Neural progenitor cell (in vitro differentiated cells): ENCODE results near the gene APLF. TPM values are rescaled to one million over a fixed set of nuclear protein-coding genes. Genes with fewer than 3 reads are reported as not detected.

Source experiments
- DNase-seq: peaks from one replicate; pipeline ENCODE4 v3.0.0-alpha.2; 2016; ENCODE audit warnings: low spot score
- H2AFZ ChIP-seq: fragments of 200-600 bp; sonication (generic); replicated peaks from 2 replicates; pipeline ENCODE4 v1.6.1; 2016; ENCODE audit warnings: antibody characterized with exemption
- H3F3A ChIP-seq: fragments of 200-600 bp; sonication (generic); 2 replicates; pipeline ENCODE4 v1.6.1; 2016; ENCODE audit warnings: antibody characterized with exemption, low read depth
- H3K27ac ChIP-seq: fragments of 200-600 bp; sonication (generic); 2 replicates; pipeline ENCODE4 v1.5.1; 2016; ENCODE audit warnings: mild to moderate bottlenecking
- H3K27me3 ChIP-seq: fragments of 200-600 bp; sonication (generic); 2 replicates; pipeline ENCODE4 v1.6.1; 2016; ENCODE audit warnings: mild to moderate bottlenecking, moderate library complexity
- H3K36me3 ChIP-seq: fragments of 200-600 bp; sonication (generic); 2 replicates; pipeline ENCODE4 v1.5.1; 2016
- H3K4me1 ChIP-seq: fragments of 200-600 bp; sonication (generic); 2 replicates; pipeline ENCODE4 v1.6.1; 2016; ENCODE audit warnings: mixed run types
- H3K4me2 ChIP-seq: fragments of 200-600 bp; sonication (generic); 2 replicates; pipeline ENCODE4 v1.6.1; 2016
- H3K4me3 ChIP-seq: fragments of 200-600 bp; sonication (generic); 2 replicates; pipeline ENCODE4 v1.5.1; 2016
- H3K79me2 ChIP-seq: fragments of 200-600 bp; sonication (generic); 2 replicates; pipeline ENCODE4 v1.6.1; 2016; ENCODE audit warnings: low read depth
- H3K9ac ChIP-seq: fragments of 200-600 bp; sonication (generic); 2 replicates; pipeline ENCODE4 v1.6.1; 2016
- H3K9me3 ChIP-seq: fragments of 200-600 bp; sonication (generic); 2 replicates; pipeline ENCODE4 v1.5.1; 2016; ENCODE audit warnings: low read depth
- H4K20me1 ChIP-seq: fragments of 200-600 bp; sonication (generic); 2 replicates; pipeline ENCODE4 v1.6.1; 2016; ENCODE audit warnings: low read depth
- H3K27ac Mint-ChIP-seq: 3 replicates; pipeline ENCODE4 v1.8.0; 2021; ENCODE audit warnings: mixed read lengths
- H3K27me3 Mint-ChIP-seq: 2 replicates; pipeline ENCODE4 v1.8.0; 2022; ENCODE audit warnings: low read depth, mild to moderate bottlenecking, inconsistent platforms, moderate library complexity, mixed read lengths; ENCODE audit not compliant: insufficient read depth
- H3K36me3 Mint-ChIP-seq: 3 replicates; pipeline ENCODE4 v1.8.0; 2021; ENCODE audit warnings: mixed read lengths
- H3K4me1 Mint-ChIP-seq: 3 replicates; pipeline ENCODE4 v1.8.0; 2021; ENCODE audit warnings: mixed read lengths
- H3K4me3 Mint-ChIP-seq: 3 replicates; pipeline ENCODE4 v1.8.0; 2021; ENCODE audit warnings: mild to moderate bottlenecking, moderate library complexity, mixed read lengths
- H3K9me3 Mint-ChIP-seq: 3 replicates; pipeline ENCODE4 v1.8.0; 2020; ENCODE audit warnings: mixed read lengths
- EZH2 ChIP-seq: fragments of 200-600 bp; sonication (generic); IDR thresholded peaks from 2 replicates; pipeline ENCODE4 v1.6.1; 2017; ENCODE audit warnings: antibody characterized with exemption, mild to moderate bottlenecking, moderate library complexity
- EZH2phosphoT487 ChIP-seq: fragments of 200-600 bp; sonication (generic); IDR thresholded peaks from 2 replicates; pipeline ENCODE4 v1.6.1; 2017; ENCODE audit warnings: antibody characterized with exemption
- total RNA-seq: library from RNA; depleted of rRNA; stranded (reverse); fragments of >200 nt; gene quantifications from 2 replicates; pipeline ENCODE4 v1.2.3, GENCODE V29; 2015; ENCODE audit warnings: low replicate concordance
- TF ChIP-seq, protein P1 (sequence below): fragments of 200-600 bp; sonication (generic); IDR thresholded peaks from 2 replicates; pipeline ENCODE4 v1.5.1; 2017; ENCODE audit warnings: antibody characterized with exemption, mild to moderate bottlenecking

APLF gene
- total RNA-seq, 1 donor from 2014 or later: 16.9 TPM

DNA sequence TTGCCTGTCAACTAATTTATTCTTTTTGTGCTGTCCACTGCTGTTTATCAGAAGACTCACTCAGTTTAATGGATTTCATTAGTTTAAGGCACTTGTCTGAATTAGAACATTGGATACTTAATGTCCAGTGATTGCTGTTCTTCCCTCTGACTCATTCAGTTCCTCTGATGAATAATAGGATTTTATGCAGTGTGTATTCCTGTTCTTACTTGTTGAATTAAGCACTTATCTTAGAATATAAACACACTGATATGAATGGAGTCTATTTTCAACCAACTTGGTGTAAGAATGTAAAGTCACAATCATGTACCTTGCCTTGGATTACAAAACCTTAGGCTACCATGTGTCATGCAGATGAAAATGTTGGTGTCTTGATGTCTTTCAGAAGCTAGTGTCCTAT is 89.0 kb downstream of the APLF start:
- H3K4me3 ChIP-seq: no peak overlapping the region
- Mint-ChIP-seq H3K36me3 (no peaks in the 10 kb centered on the region), H3K9me3 (no peaks in the 10 kb centered on the region), H3K4me1 (no peaks in the 10 kb centered on the region), H3K4me3 (no peak overlapping the region), H3K27me3 (no peaks in the 10 kb centered on the region), H3K27ac (no peak overlapping the region)
- TF ChIP-seq, protein P1, sequence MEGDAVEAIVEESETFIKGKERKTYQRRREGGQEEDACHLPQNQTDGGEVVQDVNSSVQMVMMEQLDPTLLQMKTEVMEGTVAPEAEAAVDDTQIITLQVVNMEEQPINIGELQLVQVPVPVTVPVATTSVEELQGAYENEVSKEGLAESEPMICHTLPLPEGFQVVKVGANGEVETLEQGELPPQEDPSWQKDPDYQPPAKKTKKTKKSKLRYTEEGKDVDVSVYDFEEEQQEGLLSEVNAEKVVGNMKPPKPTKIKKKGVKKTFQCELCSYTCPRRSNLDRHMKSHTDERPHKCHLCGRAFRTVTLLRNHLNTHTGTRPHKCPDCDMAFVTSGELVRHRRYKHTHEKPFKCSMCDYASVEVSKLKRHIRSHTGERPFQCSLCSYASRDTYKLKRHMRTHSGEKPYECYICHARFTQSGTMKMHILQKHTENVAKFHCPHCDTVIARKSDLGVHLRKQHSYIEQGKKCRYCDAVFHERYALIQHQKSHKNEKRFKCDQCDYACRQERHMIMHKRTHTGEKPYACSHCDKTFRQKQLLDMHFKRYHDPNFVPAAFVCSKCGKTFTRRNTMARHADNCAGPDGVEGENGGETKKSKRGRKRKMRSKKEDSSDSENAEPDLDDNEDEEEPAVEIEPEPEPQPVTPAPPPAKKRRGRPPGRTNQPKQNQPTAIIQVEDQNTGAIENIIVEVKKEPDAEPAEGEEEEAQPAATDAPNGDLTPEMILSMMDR: no peak
- TF ChIP-seq EZH2phosphoT487 (no peak), EZH2 (no peak)
- H3F3A ChIP-seq: no peaks in the 10 kb centered on the region
- H3K4me2 ChIP-seq: no peak overlapping the region
- H3K27ac ChIP-seq: no peak overlapping the region
- no peak overlapping the region for H2AFZ ChIP-seq
- no peaks in the 10 kb centered on the region for H3K79me2 ChIP-seq
- no peak overlapping the region for H3K9ac ChIP-seq
- no peaks in the 10 kb centered on the region for H3K4me1 ChIP-seq
- no peaks in the 10 kb centered on the region for H3K9me3 ChIP-seq
- H3K36me3 ChIP-seq: no peaks in the 10 kb centered on the region
- H3K27me3 ChIP-seq: no peaks in the 10 kb centered on the region
- no peak for DNase-seq
- H4K20me1 ChIP-seq: no peaks in the 10 kb centered on the region

DNA sequence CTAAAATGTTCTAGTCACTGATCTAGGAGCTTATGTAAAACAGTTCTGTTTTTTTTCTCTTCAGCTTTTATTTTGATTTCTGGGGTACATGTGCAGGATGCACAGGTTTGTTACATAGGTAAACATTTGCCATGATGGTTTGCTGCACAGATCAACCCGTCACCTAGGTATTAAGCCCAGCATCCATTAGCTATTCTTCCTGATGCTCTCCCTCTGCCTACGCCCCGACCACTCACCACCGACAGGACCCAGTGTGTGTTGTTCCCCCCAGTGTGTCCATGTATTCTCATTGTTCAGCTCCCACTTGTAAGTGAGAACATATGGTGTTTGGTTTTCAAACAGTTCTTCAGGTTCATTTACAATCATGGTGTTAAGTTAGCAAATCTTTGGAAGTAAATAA is 91.2 kb downstream of the APLF start:
- H3K9me3 Mint-ChIP-seq: no peaks in the 10 kb centered on the region
- no peak overlapping the region for H3K4me2 ChIP-seq
- H3K4me1 Mint-ChIP-seq: no peaks in the 10 kb centered on the region
- H2AFZ ChIP-seq: no peak overlapping the region
- H3K27me3 ChIP-seq: no peaks in the 10 kb centered on the region
- H3K27ac ChIP-seq: no peak overlapping the region
- H3K27ac Mint-ChIP-seq: no peak overlapping the region
- H3K4me3 Mint-ChIP-seq: no peak overlapping the region
- no peaks in the 10 kb centered on the region for H4K20me1 ChIP-seq
- DNase-seq: no peak
- no peaks in the 10 kb centered on the region for H3K36me3 ChIP-seq
- H3K27me3 Mint-ChIP-seq: no peaks in the 10 kb centered on the region
- no peak overlapping the region for H3K9ac ChIP-seq
- no peaks in the 10 kb centered on the region for H3K79me2 ChIP-seq
- H3K4me3 ChIP-seq: no peak overlapping the region
- no peaks in the 10 kb centered on the region for H3F3A ChIP-seq
- no peak for TF ChIP-seq EZH2
- TF ChIP-seq, protein P1: no peak
- no peak for TF ChIP-seq EZH2phosphoT487
- no peaks in the 10 kb centered on the region for H3K9me3 ChIP-seq
- H3K4me1 ChIP-seq: no peaks in the 10 kb centered on the region
- no peaks in the 10 kb centered on the region for H3K36me3 Mint-ChIP-seq

DNA sequence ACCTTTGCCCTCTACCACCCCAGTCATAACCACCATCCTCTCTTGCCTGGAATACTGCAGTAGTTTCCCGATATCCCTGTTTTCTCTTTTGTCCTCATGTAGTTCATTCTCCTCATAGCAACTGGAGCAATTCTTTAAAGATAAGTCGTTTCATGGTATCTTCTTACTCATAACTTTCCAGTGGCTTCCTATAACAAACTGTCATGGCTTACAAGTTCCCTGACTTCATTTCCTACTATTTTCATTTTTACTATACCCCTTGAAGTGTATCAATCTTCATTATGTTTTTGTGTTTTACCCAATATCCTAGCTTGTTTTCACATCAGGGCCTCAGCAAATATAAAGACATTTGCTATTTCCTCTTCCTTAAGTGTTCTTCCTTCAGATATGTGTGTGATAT is 92.3 kb downstream of the APLF start:
- Mint-ChIP-seq H3K27ac (no peak overlapping the region), H3K36me3 (no peaks in the 10 kb centered on the region), H3K4me3 (no peak overlapping the region), H3K9me3 (no peaks in the 10 kb centered on the region), H3K4me1 (no peaks in the 10 kb centered on the region), H3K27me3 (no peaks in the 10 kb centered on the region)
- Histone ChIP-seq H3K4me1 (no peaks in the 10 kb centered on the region), H3K27ac (no peak overlapping the region), H3K79me2 (no peaks in the 10 kb centered on the region), H3K9me3 (no peaks in the 10 kb centered on the region), H3K4me2 (no peak overlapping the region), H3K4me3 (no peak overlapping the region), H4K20me1 (no peaks in the 10 kb centered on the region), H3K27me3 (no peaks in the 10 kb centered on the region), H3F3A (no peaks in the 10 kb centered on the region), H3K36me3 (no peaks in the 10 kb centered on the region), H3K9ac (no peak overlapping the region), H2AFZ (no peak overlapping the region)
- TF ChIP-seq, protein P1: no peak
- TF ChIP-seq EZH2phosphoT487 (no peak), EZH2 (no peak)
- DNase-seq: no peak
